ENCODE measurements around the gene PKD2L1.

Gene PKD2L1

GRCh38 chr10:100359030-100359432 is 29.0 kb upstream of the PKD2L1 start:
- no peak overlapping the region for H4K8ac ChIP-seq (ENCODE audit: low read depth, low read length)
- no peak overlapping the region for H3K14ac ChIP-seq (ENCODE audit: low read length)
- H3K18ac ChIP-seq (ENCODE audit: low read length), result no peak overlapping the region
- H2BK12ac ChIP-seq (ENCODE audit: low read length), result no peak overlapping the region
- H3K36me3 ChIP-seq (replicated peaks in 1 of 2; ENCODE audit: control insufficient read depth in 2 of 2, insufficient read depth in 2 of 2, low read length in 2 of 2), result peaks cover 68 to 98% of the 10 kb centered on the region in 2 donors
- no peak overlapping the region for H2BK15ac ChIP-seq (ENCODE audit: low read length)
- no peak overlapping the region for H3K9ac ChIP-seq (ENCODE audit: low read depth, low read length, poor library complexity)
- H2BK120ac ChIP-seq (ENCODE audit: low read depth, low read length), result no peak overlapping the region
- H4K91ac ChIP-seq (ENCODE audit: low read depth, low read length, poor library complexity), result no peak overlapping the region
- H2BK5ac ChIP-seq (ENCODE audit: low read length), result no peak overlapping the region
- no peak overlapping the region for H3K4me2 ChIP-seq (ENCODE audit: insufficient read depth, low read length, poor library complexity, severe bottlenecking)
- H2AFZ ChIP-seq (ENCODE audit: low read length), result no peak overlapping the region
- no peak overlapping the region for H3K23ac ChIP-seq (ENCODE audit: low read depth, low read length, poor library complexity)
- no peak for DNase-seq (ENCODE audit: low spot score)
- H3K27ac ChIP-seq (replicated peaks; ENCODE audit: low read length), result no peak overlapping the region
- no CpG with 5 or more reads among the region's 2 CpGs for WGBS, 2 donors (ENCODE audit: extremely low coverage in 2 of 2, insufficient read length in 2 of 2, insufficient replicate concordance in 1 of 2)
- H3K4me3 ChIP-seq (ENCODE audit: low read length in 2 of 2), result no peak overlapping the region
- H3K4ac ChIP-seq (ENCODE audit: low read length), result no peak overlapping the region
- H3K4me1 ChIP-seq (ENCODE audit: control insufficient read depth in 2 of 2, insufficient read depth in 1 of 2, low read depth in 1 of 2, low read length in 2 of 2), result peaks cover 6 to 19% of the 10 kb centered on the region in 2 donors
- H2AK5ac ChIP-seq (ENCODE audit: low read depth, low read length), result no peak overlapping the region
- peaks cover 3% of the 10 kb centered on the region for H3K79me1 ChIP-seq (ENCODE audit: low read depth, low read length)
- peaks cover 0 to 9% of the 10 kb centered on the region in 2 donors for H3K9me3 ChIP-seq (replicated peaks in 1 of 2; ENCODE audit: control insufficient read depth in 2 of 2, insufficient read depth in 1 of 2, low read depth in 1 of 2, low read length in 2 of 2)
- no peaks in the 10 kb centered on the region for H3K27me3 ChIP-seq (ENCODE audit: control insufficient read depth in 3 of 3, insufficient read depth in 3 of 3, low read depth in 1 of 3, low read length in 3 of 3)

GRCh38 chr10:100357059-100357858 is 27.2 kb upstream of the PKD2L1 start:
- Histone ChIP-seq H3K27ac (replicated peaks; ENCODE audit: low read length) (no peak overlapping the region), H2BK5ac (ENCODE audit: low read length) (no peak overlapping the region), H3K79me1 (ENCODE audit: low read depth, low read length) (peaks cover 6% of the 10 kb centered on the region), H4K91ac (ENCODE audit: low read depth, low read length, poor library complexity) (no peak overlapping the region), H4K8ac (ENCODE audit: low read depth, low read length) (no peak overlapping the region), H3K9ac (ENCODE audit: low read depth, low read length, poor library complexity) (no peak overlapping the region), H2BK120ac (ENCODE audit: low read depth, low read length) (no peak overlapping the region), H2BK12ac (ENCODE audit: low read length) (no peak overlapping the region), H3K18ac (ENCODE audit: low read length) (no peak overlapping the region), H3K14ac (ENCODE audit: low read length) (no peak overlapping the region), H3K36me3 (replicated peaks in 1 of 2; ENCODE audit: control insufficient read depth in 2 of 2, insufficient read depth in 2 of 2, low read length in 2 of 2) (peaks cover 70 to 97% of the 10 kb centered on the region in 2 donors), H3K27me3 (ENCODE audit: control insufficient read depth in 3 of 3, insufficient read depth in 3 of 3, low read depth in 1 of 3, low read length in 3 of 3) (no peaks in the 10 kb centered on the region), H3K4ac (ENCODE audit: low read length) (no peak overlapping the region), H2AFZ (ENCODE audit: low read length) (no peak overlapping the region), H2AK5ac (ENCODE audit: low read depth, low read length) (no peak overlapping the region), H3K4me1 (ENCODE audit: control insufficient read depth in 2 of 2, insufficient read depth in 1 of 2, low read depth in 1 of 2, low read length in 2 of 2) (peaks cover 3 to 18% of the 10 kb centered on the region in 2 donors), H3K23ac (ENCODE audit: low read depth, low read length, poor library complexity) (no peak overlapping the region), H3K9me3 (replicated peaks in 1 of 2; ENCODE audit: control insufficient read depth in 2 of 2, insufficient read depth in 1 of 2, low read depth in 1 of 2, low read length in 2 of 2) (peaks cover 0 to 22% of the 10 kb centered on the region in 2 donors), H3K4me2 (ENCODE audit: insufficient read depth, low read length, poor library complexity, severe bottlenecking) (no peak overlapping the region), H2BK15ac (ENCODE audit: low read length) (no peak overlapping the region), H3K4me3 (ENCODE audit: low read length in 2 of 2) (no peak overlapping the region)
- WGBS, 2 donors (ENCODE audit: extremely low coverage in 2 of 2, insufficient read length in 2 of 2, insufficient replicate concordance in 1 of 2), result no CpG with 5 or more reads among the region's 4 CpGs
- DNase-seq (ENCODE audit: low spot score), result no peak

- WGBS, 2 donors (ENCODE audit: extremely low coverage in 2 of 2, insufficient read length in 2 of 2, insufficient replicate concordance in 1 of 2), result no CpG with 5 or more reads among the region's 14 CpGs
- DNase-seq (ENCODE audit: low spot score), result no peak
- peaks cover 77 to 97% of the 10 kb centered on the region in 2 donors for H3K36me3 ChIP-seq (replicated peaks in 1 of 2; ENCODE audit: control insufficient read depth in 2 of 2, insufficient read depth in 2 of 2, low read length in 2 of 2)
Measured at GRCh38 chr10:100356067-100357017, 26.3 kb upstream of the PKD2L1 start.

GRCh38 chr10:100355086-100355485 is 25.1 kb upstream of the PKD2L1 start:
- H2BK5ac ChIP-seq (ENCODE audit: low read length), result no peak overlapping the region
- no peak overlapping the region for H3K18ac ChIP-seq (ENCODE audit: low read length)
- no CpG with 5 or more reads among the region's 4 CpGs for WGBS, 2 donors (ENCODE audit: extremely low coverage in 2 of 2, insufficient read length in 2 of 2, insufficient replicate concordance in 1 of 2)
- H2AFZ ChIP-seq (ENCODE audit: low read length), result no peak overlapping the region
- no peak overlapping the region for H3K27ac ChIP-seq (replicated peaks; ENCODE audit: low read length)
- peaks cover 10% of the 10 kb centered on the region for H3K79me1 ChIP-seq (ENCODE audit: low read depth, low read length)
- H3K4ac ChIP-seq (ENCODE audit: low read length), result no peak overlapping the region
- H3K36me3 ChIP-seq (replicated peaks in 1 of 2; ENCODE audit: control insufficient read depth in 2 of 2, insufficient read depth in 2 of 2, low read length in 2 of 2), result peaks cover 79 to 97% of the 10 kb centered on the region in 2 donors
- H3K23ac ChIP-seq (ENCODE audit: low read depth, low read length, poor library complexity), result no peak overlapping the region
- H2AK5ac ChIP-seq (ENCODE audit: low read depth, low read length), result no peak overlapping the region
- no peak overlapping the region for H4K8ac ChIP-seq (ENCODE audit: low read depth, low read length)
- H4K91ac ChIP-seq (ENCODE audit: low read depth, low read length, poor library complexity), result no peak overlapping the region
- peaks cover 14 to 22% of the 10 kb centered on the region in 2 donors for H3K4me1 ChIP-seq (ENCODE audit: control insufficient read depth in 2 of 2, insufficient read depth in 1 of 2, low read depth in 1 of 2, low read length in 2 of 2)
- no peak overlapping the region for H3K4me2 ChIP-seq (ENCODE audit: insufficient read depth, low read length, poor library complexity, severe bottlenecking)
- peaks cover 0 to 44% of the 10 kb centered on the region in 2 donors for H3K9me3 ChIP-seq (replicated peaks in 1 of 2; ENCODE audit: control insufficient read depth in 2 of 2, insufficient read depth in 1 of 2, low read depth in 1 of 2, low read length in 2 of 2)
- no peak for DNase-seq (ENCODE audit: low spot score)
- H2BK120ac ChIP-seq (ENCODE audit: low read depth, low read length), result no peak overlapping the region
- no peak overlapping the region for H3K14ac ChIP-seq (ENCODE audit: low read length)
- no peak overlapping the region for H2BK15ac ChIP-seq (ENCODE audit: low read length)
- H3K9ac ChIP-seq (ENCODE audit: low read depth, low read length, poor library complexity), result no peak overlapping the region
- no peak overlapping the region for H3K4me3 ChIP-seq (ENCODE audit: low read length in 2 of 2)
- no peaks in the 10 kb centered on the region for H3K27me3 ChIP-seq (ENCODE audit: control insufficient read depth in 3 of 3, insufficient read depth in 3 of 3, low read depth in 1 of 3, low read length in 3 of 3)
- H2BK12ac ChIP-seq (ENCODE audit: low read length), result no peak overlapping the region

More at GRCh38 chr10:100356067-100357017, 26.3 kb upstream of the PKD2L1 start:
- no peak overlapping the region for H2BK15ac ChIP-seq (ENCODE audit: low read length)
- no peak overlapping the region for H3K4ac ChIP-seq (ENCODE audit: low read length)
- no peak overlapping the region for H4K91ac ChIP-seq (ENCODE audit: low read depth, low read length, poor library complexity)
- H3K27ac ChIP-seq (replicated peaks; ENCODE audit: low read length), result peak overlapping the region; percentile 24
- no peak overlapping the region for H2BK5ac ChIP-seq (ENCODE audit: low read length)
- no peak overlapping the region for H2AFZ ChIP-seq (ENCODE audit: low read length)
- H3K23ac ChIP-seq (ENCODE audit: low read depth, low read length, poor library complexity), result no peak overlapping the region
- no peak overlapping the region for H3K4me3 ChIP-seq (ENCODE audit: low read length in 2 of 2)
- no peak overlapping the region for H4K8ac ChIP-seq (ENCODE audit: low read depth, low read length)
- H3K14ac ChIP-seq (ENCODE audit: low read length), result no peak overlapping the region
- H3K4me1 ChIP-seq (ENCODE audit: control insufficient read depth in 2 of 2, insufficient read depth in 1 of 2, low read depth in 1 of 2, low read length in 2 of 2), result peaks cover 2 to 19% of the 10 kb centered on the region in 2 donors
- H3K27me3 ChIP-seq (ENCODE audit: control insufficient read depth in 3 of 3, insufficient read depth in 3 of 3, low read depth in 1 of 3, low read length in 3 of 3), result no peaks in the 10 kb centered on the region
- peaks cover 6% of the 10 kb centered on the region for H3K79me1 ChIP-seq (ENCODE audit: low read depth, low read length)
- H3K18ac ChIP-seq (ENCODE audit: low read length), result no peak overlapping the region
- no peak overlapping the region for H3K9ac ChIP-seq (ENCODE audit: low read depth, low read length, poor library complexity)
- no peak overlapping the region for H2BK12ac ChIP-seq (ENCODE audit: low read length)
- peaks cover 0 to 31% of the 10 kb centered on the region in 2 donors for H3K9me3 ChIP-seq (replicated peaks in 1 of 2; ENCODE audit: control insufficient read depth in 2 of 2, insufficient read depth in 1 of 2, low read depth in 1 of 2, low read length in 2 of 2)
- H3K4me2 ChIP-seq (ENCODE audit: insufficient read depth, low read length, poor library complexity, severe bottlenecking), result no peak overlapping the region
- H2BK120ac ChIP-seq (ENCODE audit: low read depth, low read length), result no peak overlapping the region
- H2AK5ac ChIP-seq (ENCODE audit: low read depth, low read length), result no peak overlapping the region

Data from neuronal stem cell (in vitro differentiated cells).